Measurements from ENCODE around the gene PSME4. TPM values are rescaled to one million over a fixed set of nuclear protein-coding genes. Genes with fewer than 3 reads are reported as not detected.
"Not testable (repeated sequence)": the region's sequence is repeated elsewhere in the genome, so short reads cannot be mapped to it uniquely, and the experiment has no call there.

Gene PSME4
- total and polyA plus RNA-seq, 10 of the 15 experiments (the other 5 are each of a cell fraction or from before 2014, with no cell fraction given), result 11.1 to 56.2 (median 32.1) TPM

DNA sequence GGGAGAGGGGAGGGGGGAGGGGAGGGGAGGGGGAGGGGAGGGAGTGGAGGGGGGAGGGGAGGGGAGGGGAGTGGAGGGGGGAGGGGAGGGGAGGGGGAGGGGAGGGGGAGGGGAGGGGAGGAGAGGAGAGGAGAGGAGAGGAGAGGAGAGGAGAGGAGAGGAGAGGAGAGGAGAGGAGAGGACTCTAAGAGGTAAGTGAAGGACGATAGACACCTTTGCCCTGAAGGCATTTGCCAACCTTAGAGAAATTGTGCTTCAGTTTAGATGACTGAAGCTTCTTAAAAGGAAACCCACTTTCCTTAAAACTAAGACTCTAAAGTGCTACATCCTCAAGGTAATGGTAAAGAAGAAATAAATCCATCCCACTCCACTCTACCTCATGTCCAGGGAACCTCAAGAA lies 130.2 kb downstream of the PSME4 start (continued):
- TF ChIP-seq HDGF (IDR thresholded peaks at IDR 0.05) (no peak), FOXM1 (IDR thresholded peaks at IDR 0.05; ENCODE audit: low read depth, low read length) (no peak), EGR1 (IDR thresholded peaks at IDR 0.05; ENCODE audit: borderline replicate concordance in 1 of 2, low read depth in 2 of 2, low read length in 2 of 2) (no peak), ZNF217 (IDR thresholded peaks at IDR 0.05) (no peak), NR2F1 (conservative IDR thresholded peaks at IDR 0.05) (no peak)
- TF ChIP-seq, protein P1, sequence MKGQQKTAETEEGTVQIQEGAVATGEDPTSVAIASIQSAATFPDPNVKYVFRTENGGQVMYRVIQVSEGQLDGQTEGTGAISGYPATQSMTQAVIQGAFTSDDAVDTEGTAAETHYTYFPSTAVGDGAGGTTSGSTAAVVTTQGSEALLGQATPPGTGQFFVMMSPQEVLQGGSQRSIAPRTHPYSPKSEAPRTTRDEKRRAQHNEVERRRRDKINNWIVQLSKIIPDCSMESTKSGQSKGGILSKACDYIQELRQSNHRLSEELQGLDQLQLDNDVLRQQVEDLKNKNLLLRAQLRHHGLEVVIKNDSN (IDR thresholded peaks at IDR 0.05; ENCODE audit: borderline replicate concordance, extremely low read length, insufficient read depth, low read depth, low read length), result no peak

DNA sequence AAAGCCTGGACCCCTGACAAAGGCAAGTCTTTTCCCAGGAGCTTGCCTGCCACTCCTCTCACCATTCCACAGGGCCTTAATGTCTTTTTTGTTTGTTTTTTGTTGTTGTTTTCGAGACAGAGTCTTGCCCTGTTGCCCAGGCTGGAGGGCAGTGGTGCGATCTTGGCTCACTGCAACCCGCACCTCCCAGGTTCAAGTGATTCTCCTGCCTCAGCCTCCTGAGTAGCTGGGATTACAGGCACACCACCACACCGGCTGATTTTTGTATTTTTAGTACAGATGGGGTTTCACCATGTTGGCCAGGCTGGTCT lies 140.9 kb downstream of the PSME4 start:
- H3K9me3 ChIP-seq (replicated peaks; ENCODE audit: control insufficient read depth, insufficient read depth, low read length); POLR2A ChIA-PET; H3K27me3 ChIP-seq (replicated peaks in 1 of 2; ENCODE audit: control insufficient read depth in 2 of 2, insufficient read depth in 2 of 2, low read length in 1 of 2); BruUV-seq (replicated peaks); H3K36me3 ChIP-seq (ENCODE audit: control insufficient read depth in 2 of 2, insufficient read depth in 2 of 2, low read length in 1 of 2); H3K4me3 ChIP-seq; H3K9ac ChIP-seq (ENCODE audit: control insufficient read depth, insufficient read depth, low read length); H3K4me1 ChIP-seq (ENCODE audit: control insufficient read depth, insufficient read depth, low read length); H4K20me1 ChIP-seq (ENCODE audit: control insufficient read depth, insufficient read depth); ATAC-seq; H2AFZ ChIP-seq (ENCODE audit: control insufficient read depth, low read depth, low read length); DNase-seq (ENCODE audit: low read depth, low spot score); intact Hi-C loops (cut with micrococcal nuclease; ENCODE audit: unreplicated experiment); SMC1A ChIA-PET (ENCODE audit: uncharacterized antibody, unreplicated experiment); H3K4me2 ChIP-seq (ENCODE audit: control insufficient read depth, insufficient read depth); RAD21 ChIA-PET (ENCODE audit: unreplicated experiment); FAIRE-seq; CTCF ChIA-PET; H3K79me2 ChIP-seq (ENCODE audit: control insufficient read depth, insufficient read depth, low read length); H3K27ac ChIP-seq (ENCODE audit: control insufficient read depth, insufficient read depth); in situ Hi-C loops (cut with MboI): not testable (repeated sequence)
- 58% methylated on average over 4 of the region's 4 CpGs for WGBS (ENCODE audit: insufficient coverage, insufficient replicate concordance, low lambda C conversion rate, missing lambda C conversion rate)

Measured in GM12878 (cell line).